A673 (cell line): ENCODE results near the gene TMPRSS6.
A peak's percentile ranks its signal among the peaks of the same experiment; 100 is the strongest.

Experiments
- CTCF ChIP-seq: fragments of 300-800, 200-600 bp; sonication (generic); conservative IDR thresholded peaks from 2 replicates; pipeline ENCODE4 v1.5.1; 2017; ENCODE audit warnings: low read depth, mild to moderate bottlenecking, antibody characterized with exemption, low read length, moderate library complexity, mixed read lengths
- EZH2 ChIP-seq: fragments of 200-600 bp; sonication (generic); IDR thresholded peaks from 2 replicates; pipeline ENCODE4 v1.6.1; 2017; ENCODE audit warnings: borderline replicate concordance, low read depth, mild to moderate bottlenecking, mixed read lengths, antibody characterized with exemption, low read length; ENCODE audit not compliant: poor library complexity, severe bottlenecking

- TF ChIP-seq CTCF (peak; percentile 36; the same call in 1 of the 2 replicates), EZH2 (no peak)
Observed at GRCh38 chr22:37043828-37044538, 65.5 kb downstream of the TMPRSS6 start.
